Endometrial microvascular endothelial cells (primary cell): Measurements from ENCODE around the gene CGB2. TPM values are rescaled to one million over a fixed set of nuclear protein-coding genes. Genes with fewer than 3 reads are reported as not detected.
"Not testable (repeated sequence)": the region's sequence is repeated elsewhere in the genome, so short reads cannot be mapped to it uniquely, and the experiment has no call there.

Experiments used
- in situ Hi-C: cut with HindIII; loops from 2 replicates; pipeline ENCODE4 v1.10.0; 2017; ENCODE audit warnings: low sequenced_read_pairs, low pct_unique_long_range_greater_than_20kb; ENCODE audit errors: inconsistent ontology term
- total RNA-seq: library from RNA; depleted of rRNA; stranded (reverse); fragments of >200 nt; gene quantifications from one replicate; pipeline ENCODE4 v1.2.3, GENCODE V29; 2015; ENCODE audit errors: inconsistent ontology term

CGB2 gene
- total RNA-seq, 1 donor from 2014 or later = not detected

GRCh38 chr19:49058562-49058961 lies 26.9 kb downstream of the CGB2 start:
- in situ Hi-C loops = no loop called here

GRCh38 chr19:49059053-49059452 lies 27.4 kb downstream of the CGB2 start:
- in situ Hi-C loops = no loop called here

- in situ Hi-C loops = no loop called here
Measured at GRCh38 chr19:49061000-49061399, 29.3 kb downstream of the CGB2 start.

- in situ Hi-C loops = no loop called here
Measured at GRCh38 chr19:49061445-49061844, 29.8 kb downstream of the CGB2 start.

GRCh38 chr19:49064029-49064629 lies 32.4 kb downstream of the CGB2 start:
- in situ Hi-C loops = no loop called here

- in situ Hi-C loops = no loop called here
Measured at GRCh38 chr19:49064768-49065611, 33.3 kb downstream of the CGB2 start, which contains the start of gene NTF4. TSS of gene NTF4 (minus strand) at chr19:49064818. CDS start at chr19:49061997, 2,821 bp downstream.

- in situ Hi-C loops = no loop called here
Measured at GRCh38 chr19:49065905-49066512, 34.3 kb downstream of the CGB2 start.

GRCh38 chr19:49067554-49067953 lies 35.9 kb downstream of the CGB2 start:
- in situ Hi-C loops = no loop called here

GRCh38 chr19:49069026-49069425 lies 37.3 kb downstream of the CGB2 start:
- in situ Hi-C loops = no loop called here

- in situ Hi-C loops = no loop called here
Measured at GRCh38 chr19:49070416-49070815, 38.7 kb downstream of the CGB2 start.

GRCh38 chr19:49071860-49072547 lies 40.3 kb downstream of the CGB2 start:
- in situ Hi-C loops = no loop called here

- in situ Hi-C loops = no loop called here
Measured at GRCh38 chr19:49073514-49074378, 42.1 kb downstream of the CGB2 start.

- in situ Hi-C loops = not testable (repeated sequence)
Measured at GRCh38 chr19:49074869-49075268, 43.2 kb downstream of the CGB2 start.

- in situ Hi-C loops = no loop called here
Measured at GRCh38 chr19:49080392-49080791, 48.7 kb downstream of the CGB2 start.

- in situ Hi-C loops = no loop called here
Measured at GRCh38 chr19:49081273-49081672, 49.6 kb downstream of the CGB2 start.
